ENCODE data around the gene MDP1.

Gene MDP1

GRCh38 chr14:24179294-24179960, 36.4 kb downstream of the MDP1 start:
- DNase-seq: no peak

GRCh38 chr14:24178399-24179178, 37.3 kb downstream of the MDP1 start:
- no peak for DNase-seq

GRCh38 chr14:24177891-24178290, 38.0 kb downstream of the MDP1 start:
- no peak for DNase-seq

GRCh38 chr14:24177041-24177825, 38.6 kb downstream of the MDP1 start:
- no peak for DNase-seq

GRCh38 chr14:24176599-24176998, 39.3 kb downstream of the MDP1 start:
- DNase-seq: no peak

GRCh38 chr14:24172871-24173281, 43.0 kb downstream of the MDP1 start:
- DNase-seq: no peak

- DNase-seq: no peak
Observed at GRCh38 chr14:24172261-24172860, 43.5 kb downstream of the MDP1 start.

GRCh38 chr14:24171422-24172260, 44.2 kb downstream of the MDP1 start, which contains the start of gene REC8:
Gene REC8 (plus strand): TSS chr14:24172080. CDS start chr14:24172553, 473 bp downstream.
- no peak for DNase-seq

GRCh38 chr14:24167469-24168114, 48.3 kb downstream of the MDP1 start:
- DNase-seq: no peak

GRCh38 chr14:24165785-24166184, 50.1 kb downstream of the MDP1 start:
- no peak for DNase-seq

- DNase-seq: no peak
Observed at GRCh38 chr14:24164518-24164991, 51.3 kb downstream of the MDP1 start.
